GM19238 (cell line): ENCODE results near the gene MRFAP1.

Experiments
- DNase-seq: peaks from one replicate; pipeline ENCODE4 v3.0.0; 2011; ENCODE audit warnings: low spot score; ENCODE audit not compliant: insufficient read length

MRFAP1 gene

GRCh38 chr4:6640292-6641163 lies at the start of gene MRFAP1:
Gene MRFAP1, plus strand, starts transcription at chr4:6640685. Its CDS starts 178 bp downstream, at chr4:6640863.
- peak; percentile 82 for DNase-seq

- peak; percentile 48 for DNase-seq
These were observed 49.2 kb upstream of the MRFAP1 start for GRCh38 chr4:6591313-6591712.

GRCh38 chr4:6591781-6592180 lies 48.7 kb upstream of the MRFAP1 start:
- no peak for DNase-seq

- DNase-seq, result no peak
These were observed 47.5 kb upstream of the MRFAP1 start for GRCh38 chr4:6592804-6593563.

- no peak for DNase-seq
These were observed 46.1 kb upstream of the MRFAP1 start for GRCh38 chr4:6594341-6594740.

- DNase-seq, result no peak
These were observed 45.6 kb upstream of the MRFAP1 start for GRCh38 chr4:6594826-6595355.

- DNase-seq, result no peak
These were observed 44.5 kb upstream of the MRFAP1 start for GRCh38 chr4:6595897-6596537.

GRCh38 chr4:6596948-6597347 lies 43.5 kb upstream of the MRFAP1 start:
- no peak for DNase-seq

- no peak for DNase-seq
These were observed 42.4 kb upstream of the MRFAP1 start for GRCh38 chr4:6598127-6598526.

GRCh38 chr4:6598641-6599040 lies 41.8 kb upstream of the MRFAP1 start:
- DNase-seq, result no peak

GRCh38 chr4:6601661-6602250 lies 38.7 kb upstream of the MRFAP1 start:
- DNase-seq, result no peak

GRCh38 chr4:6602289-6602688 lies 38.2 kb upstream of the MRFAP1 start:
- no peak for DNase-seq

GRCh38 chr4:6603128-6603527 lies 37.4 kb upstream of the MRFAP1 start:
- DNase-seq, result no peak

- DNase-seq, result no peak
These were observed 35.4 kb upstream of the MRFAP1 start for GRCh38 chr4:6605114-6605513.

- no peak for DNase-seq
These were observed 34.9 kb upstream of the MRFAP1 start for GRCh38 chr4:6605605-6606004.

GRCh38 chr4:6606465-6607235 lies 33.8 kb upstream of the MRFAP1 start:
- DNase-seq, result no peak

- no peak for DNase-seq
These were observed 33.0 kb upstream of the MRFAP1 start for GRCh38 chr4:6607368-6608055.

GRCh38 chr4:6608758-6609414 lies 31.6 kb upstream of the MRFAP1 start:
- no peak for DNase-seq

GRCh38 chr4:6609415-6610079 lies 30.9 kb upstream of the MRFAP1 start:
- no peak for DNase-seq
